WTC11 (cell line): ENCODE measurements around the gene ECI1. TPM values are rescaled to one million over a fixed set of nuclear protein-coding genes. Genes with fewer than 3 reads are reported as not detected.

Experiments used
- ATAC-seq: fragments of 200-7000 bp; cut with Tn5 transposase; 2 replicates; pipeline ENCODE4 v1.10.0; 2021; ENCODE audit warnings: mild to moderate bottlenecking, moderate library complexity
- CTCF ChIA-PET: fragments of 300-600 bp; sonication (Branson Sonifier 250); formaldehyde crosslinking; loops from one replicate; lab custom pipeline; 2021; ENCODE audit warnings: antibody characterized with exemption; lab: Charles Lee
- POLR2A ChIA-PET: fragments of 350-600 bp; sonication (Branson Sonifier 250); formaldehyde crosslinking; loops from one replicate; lab custom pipeline; 2021; ENCODE audit warnings: antibody characterized with exemption; lab: Charles Lee
- DNase-seq: peaks from one replicate; pipeline ENCODE4 v3.0.0; 2021; ENCODE audit warnings: low spot score
- H3K27ac Mint-ChIP-seq: 2 replicates; pipeline ENCODE4 v1.8.0; 2021; ENCODE audit warnings: mixed read lengths
- H3K27me3 Mint-ChIP-seq: 2 replicates; pipeline ENCODE4 v1.8.0; 2021; ENCODE audit warnings: low read depth, mild to moderate bottlenecking, moderate library complexity, mixed read lengths
- H3K36me3 Mint-ChIP-seq: 2 replicates; pipeline ENCODE4 v1.8.0; 2021; ENCODE audit warnings: mixed read lengths
- H3K4me1 Mint-ChIP-seq: 2 replicates; pipeline ENCODE4 v1.8.0; 2022; ENCODE audit warnings: mixed read lengths
- H3K4me3 Mint-ChIP-seq: 2 replicates; pipeline ENCODE4 v1.8.0; 2021; ENCODE audit warnings: mild to moderate bottlenecking, moderate library complexity, mixed read lengths
- H3K9me3 Mint-ChIP-seq: 2 replicates; pipeline ENCODE4 v1.8.0; 2021; ENCODE audit warnings: mixed read lengths
- FOXP1 ChIP-seq: sonication (generic); formaldehyde crosslinking; IDR thresholded peaks from 2 replicates; pipeline ENCODE4 v1.8.0; 2022; ENCODE audit warnings: missing genetic modification reagents, mild to moderate bottlenecking, moderate library complexity, borderline replicate concordance
- GTF2I ChIP-seq: fragments of 250-450 bp; sonication (Bioruptor Pico); conservative IDR thresholded peaks from 2 replicates; pipeline ENCODE4 v1.4.0; 2021; ENCODE audit warnings: mild to moderate bottlenecking
- HMGA2 ChIP-seq: fragments of 250-450 bp; sonication (Bioruptor Pico); IDR thresholded peaks from 2 replicates; pipeline ENCODE4 v1.4.0; 2021; ENCODE audit warnings: mild to moderate bottlenecking, moderate library complexity
- IRF2 ChIP-seq: sonication (generic); formaldehyde crosslinking; IDR thresholded peaks from 2 replicates; pipeline ENCODE4 v1.8.0; 2022; ENCODE audit warnings: low read depth, missing genetic modification reagents, borderline replicate concordance
- SMAD4 ChIP-seq: sonication (generic); formaldehyde crosslinking; IDR thresholded peaks from 2 replicates; pipeline ENCODE4 v1.8.0; 2022; ENCODE audit warnings: mild to moderate bottlenecking, missing genetic modification reagents
- TCF7 ChIP-seq: sonication (generic); formaldehyde crosslinking; IDR thresholded peaks from 2 replicates; pipeline ENCODE4 v1.8.0; 2022; ENCODE audit warnings: mild to moderate bottlenecking, low read depth, missing genetic modification reagents, moderate library complexity
- TEAD1 ChIP-seq: sonication (generic); formaldehyde crosslinking; IDR thresholded peaks from 2 replicates; pipeline ENCODE4 v1.8.0; 2022; ENCODE audit warnings: mild to moderate bottlenecking, missing genetic modification reagents
- TP53 ChIP-seq: sonication (generic); formaldehyde crosslinking; IDR thresholded peaks from 2 replicates; pipeline ENCODE4 v1.8.1; 2023; ENCODE audit warnings: mild to moderate bottlenecking, missing genetic modification reagents
- ZNF138 ChIP-seq: sonication (generic); formaldehyde crosslinking; conservative IDR thresholded peaks from 2 replicates; pipeline ENCODE4 v1.8.1; 2022; ENCODE audit warnings: mild to moderate bottlenecking, moderate library complexity, missing genetic modification reagents
- ZNF219 ChIP-seq: sonication (generic); formaldehyde crosslinking; IDR thresholded peaks from 2 replicates; pipeline ENCODE4 v1.8.0; 2023; ENCODE audit warnings: missing genetic modification reagents, mild to moderate bottlenecking, borderline replicate concordance
- ZNF232 ChIP-seq: sonication (generic); formaldehyde crosslinking; IDR thresholded peaks from 2 replicates; pipeline ENCODE4 v1.8.0; 2022; ENCODE audit warnings: mild to moderate bottlenecking, missing genetic modification reagents
- ZNF263 ChIP-seq: sonication (generic); formaldehyde crosslinking; IDR thresholded peaks from 2 replicates; pipeline ENCODE4 v1.8.1; 2022; ENCODE audit warnings: low read depth, mild to moderate bottlenecking, moderate library complexity, missing genetic modification reagents
- ZNF671 ChIP-seq: fragments of 250-450 bp; sonication (Bioruptor Pico); IDR thresholded peaks from 2 replicates; pipeline ENCODE4 v1.8.0; 2021; ENCODE audit warnings: mild to moderate bottlenecking
- total RNA-seq: library from RNA; stranded (reverse); gene quantifications from 3 replicates; pipeline ENCODE4 v1.2.3, GENCODE V29; 2021
- TF ChIP-seq, protein P1 (sequence below): fragments of 200-600 bp; IDR thresholded peaks from 2 replicates; pipeline ENCODE4 v1.8.0; 2022; ENCODE audit warnings: antibody characterized with exemption
- TF ChIP-seq, protein P2 (sequence below): sonication (generic); formaldehyde crosslinking; IDR thresholded peaks from 2 replicates; pipeline ENCODE4 v1.8.1; 2023; ENCODE audit warnings: mild to moderate bottlenecking, missing genetic modification reagents

Gene ECI1
- total RNA-seq, 1 experiment from 2014 or later = 100 TPM

DNA sequence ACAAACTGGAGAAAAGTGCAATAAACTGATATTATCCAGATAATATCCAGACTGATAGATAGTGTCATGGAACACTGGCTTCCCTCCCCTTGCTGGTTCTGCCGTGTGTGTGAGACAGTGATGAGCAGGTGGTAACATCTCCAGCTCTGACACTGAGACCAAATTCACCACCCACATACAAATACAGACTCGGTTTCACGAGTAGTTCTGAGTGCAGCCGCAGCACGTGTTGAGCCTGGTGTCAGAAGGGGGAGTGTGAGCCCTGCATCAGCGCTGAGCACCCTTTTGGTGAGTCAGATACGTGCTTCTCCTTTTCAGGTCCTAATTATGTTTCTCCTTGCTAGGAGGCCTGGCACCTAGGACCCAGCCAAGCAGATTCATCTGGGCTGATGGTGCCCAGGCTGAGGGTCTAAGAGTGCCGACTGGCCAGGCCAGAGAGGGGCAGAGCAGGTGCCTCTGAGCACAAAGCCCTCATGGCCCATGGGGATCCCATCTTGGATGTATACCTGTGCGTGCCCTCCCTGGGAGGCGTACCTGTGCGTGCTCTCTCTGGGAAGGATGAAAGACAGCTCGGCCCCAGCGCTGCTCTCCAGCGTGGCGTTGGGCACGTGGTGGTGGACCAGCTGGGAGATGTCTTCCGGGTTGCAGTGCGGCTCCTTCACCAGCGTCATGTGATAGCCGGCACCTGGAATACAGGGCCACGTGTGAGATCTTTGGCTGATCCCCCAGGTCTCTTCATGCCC lies 43.8 kb upstream of the ECI1 start (continued):
- TF ChIP-seq, protein P1, sequence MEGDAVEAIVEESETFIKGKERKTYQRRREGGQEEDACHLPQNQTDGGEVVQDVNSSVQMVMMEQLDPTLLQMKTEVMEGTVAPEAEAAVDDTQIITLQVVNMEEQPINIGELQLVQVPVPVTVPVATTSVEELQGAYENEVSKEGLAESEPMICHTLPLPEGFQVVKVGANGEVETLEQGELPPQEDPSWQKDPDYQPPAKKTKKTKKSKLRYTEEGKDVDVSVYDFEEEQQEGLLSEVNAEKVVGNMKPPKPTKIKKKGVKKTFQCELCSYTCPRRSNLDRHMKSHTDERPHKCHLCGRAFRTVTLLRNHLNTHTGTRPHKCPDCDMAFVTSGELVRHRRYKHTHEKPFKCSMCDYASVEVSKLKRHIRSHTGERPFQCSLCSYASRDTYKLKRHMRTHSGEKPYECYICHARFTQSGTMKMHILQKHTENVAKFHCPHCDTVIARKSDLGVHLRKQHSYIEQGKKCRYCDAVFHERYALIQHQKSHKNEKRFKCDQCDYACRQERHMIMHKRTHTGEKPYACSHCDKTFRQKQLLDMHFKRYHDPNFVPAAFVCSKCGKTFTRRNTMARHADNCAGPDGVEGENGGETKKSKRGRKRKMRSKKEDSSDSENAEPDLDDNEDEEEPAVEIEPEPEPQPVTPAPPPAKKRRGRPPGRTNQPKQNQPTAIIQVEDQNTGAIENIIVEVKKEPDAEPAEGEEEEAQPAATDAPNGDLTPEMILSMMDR = no peak
- TF ChIP-seq IRF2 (CRISPR knock-in tag) (no peak), ZNF219 (CRISPR knock-in tag) (no peak), ZNF138 (CRISPR knock-in tag) (no peak)

DNA sequence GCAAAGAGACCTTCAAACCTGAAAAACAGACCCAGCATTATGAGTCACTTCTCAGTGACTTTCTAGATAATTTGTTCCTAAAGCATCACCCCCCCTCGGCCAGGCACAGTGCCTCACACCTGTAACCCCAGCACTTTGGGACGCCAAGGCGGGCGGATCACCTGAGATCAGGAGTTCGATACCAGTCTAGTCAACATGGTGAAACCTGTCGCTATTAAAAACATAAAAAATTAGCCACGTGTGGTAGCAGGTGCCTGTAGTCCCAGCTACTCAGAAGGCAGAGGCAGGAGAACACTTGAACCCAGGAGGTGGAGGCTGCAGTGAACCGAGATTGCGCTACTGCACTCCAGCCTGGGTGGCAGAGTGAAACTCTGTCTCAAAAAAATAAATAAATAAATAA lies 40.8 kb upstream of the ECI1 start:
- CTCF ChIA-PET = no interaction called here

DNA sequence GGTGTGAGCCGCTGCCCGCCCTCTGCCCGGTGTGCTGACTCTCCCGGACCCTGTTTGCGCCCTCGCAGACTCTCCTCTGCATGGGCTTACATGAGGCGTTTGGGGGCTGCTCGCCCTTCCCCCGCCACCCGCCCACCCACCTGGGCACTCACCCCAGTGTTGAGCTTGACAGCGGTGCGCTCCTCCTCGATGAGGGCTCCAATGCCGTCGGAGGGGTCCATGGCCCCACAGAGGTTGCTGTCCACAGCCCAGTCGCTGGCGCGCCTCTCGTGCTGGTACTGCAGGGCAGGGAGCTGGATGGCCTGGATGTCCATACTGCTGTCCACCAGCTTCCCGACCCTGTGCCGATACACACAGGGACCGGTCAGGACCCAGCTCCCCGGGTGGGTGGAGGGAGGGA lies 37.9 kb upstream of the ECI1 start:
- no peak for DNase-seq
- CTCF ChIA-PET = interaction anchor here (0.6 to 1.9 kb wide), 6 partner anchors 50 to 212 kb away, joined by 3 to 9 read pairs (median 3); partner anchors contain the start of gene ABCA3
- no peaks in the 10 kb centered on the region for H3K27me3 Mint-ChIP-seq
- no peak for TF ChIP-seq HMGA2 (CRISPR knock-in tag)
- TF ChIP-seq, all 79 proteins: peak for 0
- H3K4me3 Mint-ChIP-seq = no peak overlapping the region
- no peak overlapping the region for H3K27ac Mint-ChIP-seq
- H3K36me3 Mint-ChIP-seq = no peaks in the 10 kb centered on the region
- POLR2A ChIA-PET = interaction anchor here (0.5 to 0.8 kb wide), 2 partner anchors 95 to 874 kb away, joined by 3 to 4 read pairs; no protein-coding TSS in a partner anchor
- no peak for ATAC-seq
- no peaks in the 10 kb centered on the region for H3K4me1 Mint-ChIP-seq
- H3K9me3 Mint-ChIP-seq = no peaks in the 10 kb centered on the region

More for the DNA sequence above, 40.8 kb upstream of the ECI1 start:
- H3K27ac Mint-ChIP-seq = no peak overlapping the region; the same call in 1 of the 2 replicates
- H3K4me3 Mint-ChIP-seq = no peak overlapping the region
- DNase-seq (no peak), ATAC-seq (no peak)
- H3K36me3 Mint-ChIP-seq = no peaks in the 10 kb centered on the region
- H3K27me3 Mint-ChIP-seq = no peaks in the 10 kb centered on the region
- POLR2A ChIA-PET = no interaction called here
- H3K4me1 Mint-ChIP-seq = no peaks in the 10 kb centered on the region
- no peaks in the 10 kb centered on the region for H3K9me3 Mint-ChIP-seq
- no peak for TF ChIP-seq SMAD4 (CRISPR knock-in tag)
- no peak for TF ChIP-seq ZNF232
- no peak for TF ChIP-seq TEAD1 (CRISPR knock-in tag)
- no peak for TF ChIP-seq TP53 (CRISPR knock-in tag)
- no peak for TF ChIP-seq ZNF263 (CRISPR knock-in tag)
- TF ChIP-seq, protein P2, sequence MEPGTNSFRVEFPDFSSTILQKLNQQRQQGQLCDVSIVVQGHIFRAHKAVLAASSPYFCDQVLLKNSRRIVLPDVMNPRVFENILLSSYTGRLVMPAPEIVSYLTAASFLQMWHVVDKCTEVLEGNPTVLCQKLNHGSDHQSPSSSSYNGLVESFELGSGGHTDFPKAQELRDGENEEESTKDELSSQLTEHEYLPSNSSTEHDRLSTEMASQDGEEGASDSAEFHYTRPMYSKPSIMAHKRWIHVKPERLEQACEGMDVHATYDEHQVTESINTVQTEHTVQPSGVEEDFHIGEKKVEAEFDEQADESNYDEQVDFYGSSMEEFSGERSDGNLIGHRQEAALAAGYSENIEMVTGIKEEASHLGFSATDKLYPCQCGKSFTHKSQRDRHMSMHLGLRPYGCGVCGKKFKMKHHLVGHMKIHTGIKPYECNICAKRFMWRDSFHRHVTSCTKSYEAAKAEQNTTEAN (CRISPR knock-in tag) = no peak
- no peak for TF ChIP-seq GTF2I (CRISPR knock-in tag)
- TF ChIP-seq, all 79 proteins: peak for 0

DNA sequence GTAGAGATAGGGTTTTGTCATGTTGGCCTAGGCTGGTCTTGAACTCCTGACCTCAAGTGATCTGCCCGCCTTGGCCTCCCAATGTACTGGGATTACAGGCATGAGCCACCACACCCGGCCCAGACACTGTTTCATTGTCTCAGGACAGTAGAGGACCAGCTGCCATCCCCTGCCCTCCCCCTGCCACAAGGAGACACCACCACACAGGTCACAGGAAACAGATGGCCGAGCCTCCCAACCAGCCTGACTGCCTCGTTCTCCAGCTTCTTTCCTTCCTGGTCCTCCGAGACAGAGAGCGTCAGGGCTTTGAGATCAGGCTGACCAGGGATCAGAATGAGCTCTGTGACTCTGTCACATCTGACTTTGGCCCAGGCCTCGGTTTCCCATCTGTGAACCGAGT lies 37.3 kb upstream of the ECI1 start:
- Mint-ChIP-seq H3K27me3 (no peaks in the 10 kb centered on the region), H3K4me1 (no peaks in the 10 kb centered on the region), H3K4me3 (no peak overlapping the region), H3K9me3 (no peaks in the 10 kb centered on the region), H3K36me3 (no peaks in the 10 kb centered on the region), H3K27ac (no peak overlapping the region)
- no peak for ATAC-seq
- TF ChIP-seq TCF7 (CRISPR knock-in tag) = no peak
- no peak for TF ChIP-seq ZNF263 (CRISPR knock-in tag)
- no peak for TF ChIP-seq FOXP1 (CRISPR knock-in tag)
- no peak for TF ChIP-seq ZNF671
- ChIA-PET POLR2A (interaction anchor here (0.5 to 0.8 kb wide), 2 partner anchors 94 to 873 kb away, joined by 3 to 4 read pairs; no protein-coding TSS in a partner anchor), CTCF (interaction anchor here (0.6 to 1.9 kb wide), 3 partner anchors 52 to 733 kb away, joined by 3 to 9 read pairs (median 4); partner anchors contain the start of gene ABCA3)
- no peak for DNase-seq
